KOPT-K1 (cell line): ENCODE data around the gene KRT26.

Experiments
- H3K27ac ChIP-seq: fragments of 200-600 bp; sonication (generic); 2 replicates; pipeline ENCODE4 v1.5.1; 2016; ENCODE audit warnings: antibody characterized with exemption, mild to moderate bottlenecking, low read depth, low read length; ENCODE audit not compliant: poor library complexity, severe bottlenecking
- H3K36me3 ChIP-seq: fragments of 200-600 bp; sonication (generic); 2 replicates; pipeline ENCODE4 v1.5.1; 2017; ENCODE audit warnings: antibody characterized with exemption, mild to moderate bottlenecking, low read length, moderate library complexity; ENCODE audit not compliant: insufficient read depth
- H3K9me3 ChIP-seq: fragments of 200-600 bp; sonication (generic); 2 replicates; pipeline ENCODE4 v1.5.1; 2017; ENCODE audit warnings: antibody characterized with exemption, low read length, mild to moderate bottlenecking; ENCODE audit not compliant: insufficient read depth, poor library complexity, severe bottlenecking

The KRT26 gene

DNA sequence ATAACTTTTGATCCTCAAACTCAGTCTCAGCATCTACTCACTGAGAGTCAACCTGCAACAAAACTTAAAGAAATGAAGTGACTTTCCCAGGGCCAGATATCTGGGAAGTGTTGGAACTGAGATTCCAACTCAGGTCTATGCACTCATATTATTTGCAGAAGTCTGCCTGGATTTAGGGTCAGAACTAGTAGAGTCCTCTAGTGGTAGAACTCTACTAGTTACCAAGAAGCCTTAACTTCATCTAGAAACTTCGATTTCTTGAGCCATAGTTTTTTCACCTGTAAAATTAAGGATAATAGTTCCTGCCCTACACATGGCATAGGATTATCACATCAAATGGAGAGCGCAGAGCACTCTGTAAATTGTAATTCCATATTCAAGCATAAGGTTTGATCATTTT lies 45.1 kb downstream of the KRT26 start:
- Histone ChIP-seq H3K9me3 (no peaks in the 10 kb centered on the region), H3K27ac (no peak overlapping the region), H3K36me3 (no peaks in the 10 kb centered on the region)

DNA sequence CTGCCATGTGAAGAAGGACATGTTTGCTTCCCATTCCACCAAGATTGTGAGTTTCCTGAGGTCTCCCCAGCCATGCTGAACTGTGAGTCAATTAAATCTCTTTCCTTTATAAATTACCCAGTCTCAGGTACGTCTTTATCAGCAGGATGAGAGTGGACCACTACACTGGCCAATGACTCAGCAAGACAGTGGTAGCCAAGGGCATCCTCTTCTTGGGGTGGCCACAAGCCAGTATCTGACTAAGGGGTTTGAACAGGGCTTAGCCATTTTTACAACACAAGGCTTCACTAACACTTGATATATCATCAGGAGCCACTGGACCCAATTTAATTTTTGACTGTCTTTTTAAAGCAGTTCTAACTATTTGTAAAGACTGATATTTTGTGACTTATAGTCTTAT lies 47.3 kb downstream of the KRT26 start:
- Histone ChIP-seq H3K36me3 (no peaks in the 10 kb centered on the region), H3K9me3 (no peaks in the 10 kb centered on the region), H3K27ac (no peak overlapping the region)

DNA sequence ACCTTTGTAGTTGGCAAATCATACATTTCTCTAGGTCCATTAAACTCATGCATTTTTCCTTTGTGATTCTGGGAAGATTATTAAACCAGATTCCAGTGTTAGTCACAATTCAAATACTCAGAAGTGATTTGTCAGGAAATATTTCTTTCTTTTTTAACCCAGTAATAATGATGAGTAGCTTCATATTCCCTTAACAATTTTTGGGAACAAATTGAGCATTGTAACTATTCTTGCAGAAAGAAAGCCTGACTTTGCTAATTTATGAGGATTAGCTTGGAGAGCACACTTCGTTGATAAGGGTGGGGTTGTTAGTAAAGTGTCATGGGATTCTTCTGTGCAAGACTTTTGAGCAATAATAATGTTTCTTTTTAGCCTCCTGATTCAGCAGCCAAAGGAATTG lies 49.8 kb downstream of the KRT26 start:
- Histone ChIP-seq H3K36me3 (no peaks in the 10 kb centered on the region), H3K9me3 (no peaks in the 10 kb centered on the region), H3K27ac (no peak overlapping the region)

DNA sequence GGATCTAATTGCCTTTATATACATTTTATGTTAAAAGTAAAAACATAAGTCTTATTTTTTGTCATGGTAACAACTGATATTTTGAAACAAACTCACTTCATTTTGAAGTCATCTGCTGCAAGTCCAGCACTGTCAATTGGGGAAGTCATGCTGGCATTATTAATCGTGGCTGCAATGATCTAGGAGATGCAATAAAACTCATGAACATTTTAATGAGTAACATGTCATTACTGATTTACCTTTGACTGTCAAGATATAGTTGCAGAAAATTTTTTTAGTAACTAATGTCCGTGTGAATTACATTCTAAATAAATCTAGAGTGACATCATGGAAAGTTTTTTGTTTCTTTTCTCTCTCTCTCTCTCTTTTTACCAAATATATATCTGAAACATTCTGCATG lies 51.1 kb downstream of the KRT26 start:
- H3K9me3 ChIP-seq: no peaks in the 10 kb centered on the region
- no peaks in the 10 kb centered on the region for H3K36me3 ChIP-seq
- H3K27ac ChIP-seq: no peak overlapping the region

DNA sequence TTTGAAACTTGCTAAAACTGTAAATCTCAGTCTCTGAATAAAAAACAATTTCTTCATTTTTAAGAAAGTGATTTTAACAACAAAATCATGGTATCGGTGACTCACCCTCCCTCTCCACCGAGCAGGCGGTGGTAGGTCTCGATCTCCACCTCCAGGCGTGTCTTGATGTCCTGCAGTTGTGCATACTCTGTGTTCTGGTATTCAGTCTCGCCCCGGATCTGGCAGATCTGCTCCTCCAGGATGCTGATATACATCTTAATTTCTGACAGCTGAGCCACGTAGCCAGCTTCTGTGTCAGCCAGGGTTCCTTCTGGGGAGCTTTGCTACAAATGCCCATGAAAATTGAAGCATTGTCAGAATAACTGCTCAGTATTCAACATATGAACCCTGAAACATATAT lies 53.1 kb downstream of the KRT26 start:
- Histone ChIP-seq H3K9me3 (no peaks in the 10 kb centered on the region), H3K36me3 (no peaks in the 10 kb centered on the region), H3K27ac (no peak overlapping the region)

DNA sequence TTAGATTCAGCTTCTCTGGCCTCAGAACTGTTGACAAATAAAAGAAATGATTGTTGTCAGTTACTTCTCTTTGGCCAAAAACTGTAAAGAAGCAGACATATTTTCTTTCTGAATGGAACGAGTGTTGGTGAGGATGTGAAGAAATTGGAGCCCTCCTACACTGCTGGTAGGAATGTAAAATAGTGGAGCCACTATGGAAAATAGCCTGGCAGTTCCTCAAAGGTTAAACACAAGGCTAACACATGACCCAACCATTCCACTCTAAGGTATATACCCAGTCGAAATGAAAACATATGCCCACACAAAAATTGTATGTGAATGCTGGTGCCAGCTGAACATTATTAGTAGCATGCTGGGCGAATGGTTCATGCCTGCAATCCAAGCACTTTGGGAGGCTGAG lies 54.2 kb downstream of the KRT26 start:
- Histone ChIP-seq H3K27ac (no peak overlapping the region), H3K9me3 (no peaks in the 10 kb centered on the region), H3K36me3 (no peaks in the 10 kb centered on the region)
